Activated naive CD4-positive, alpha-beta T cell treated with anti-CD3 and anti-CD28 coated beads, Interleukin-2, amount 50 U/mL, for 16 hours (primary cell): ENCODE data around the gene MMP15.

ENCODE experiments used
- DNase-seq: peaks from one replicate; pipeline ENCODE4 v3.0.0-alpha.2; 2020

The MMP15 gene

GRCh38 chr16:58037365-58038057, 12.0 kb downstream of the MMP15 start:
- no peak for DNase-seq

- DNase-seq, result no peak
Measured at GRCh38 chr16:58038219-58038641, 12.7 kb downstream of the MMP15 start.

GRCh38 chr16:58039829-58040495, 14.4 kb downstream of the MMP15 start:
- no peak for DNase-seq

- no peak for DNase-seq
Measured at GRCh38 chr16:58040496-58040846, 14.9 kb downstream of the MMP15 start.

- no peak for DNase-seq
Measured at GRCh38 chr16:58040945-58041627, 15.5 kb downstream of the MMP15 start.

GRCh38 chr16:58041628-58041955, 16.0 kb downstream of the MMP15 start:
- no peak for DNase-seq

GRCh38 chr16:58042001-58042885, 16.7 kb downstream of the MMP15 start:
- DNase-seq, result no peak

- DNase-seq, result no peak
Measured at GRCh38 chr16:58042886-58043515, 17.4 kb downstream of the MMP15 start.

- DNase-seq, result no peak
Measured at GRCh38 chr16:58043571-58044155, 18.1 kb downstream of the MMP15 start.

GRCh38 chr16:58044266-58045019, 18.9 kb downstream of the MMP15 start:
- no peak for DNase-seq

- DNase-seq, result no peak
Measured at GRCh38 chr16:58045096-58045495, 19.5 kb downstream of the MMP15 start.

- DNase-seq, result no peak
Measured at GRCh38 chr16:58046054-58046881, 20.7 kb downstream of the MMP15 start.

GRCh38 chr16:58046936-58047335, 21.4 kb downstream of the MMP15 start:
- DNase-seq, result no peak

GRCh38 chr16:58047557-58048348, 22.2 kb downstream of the MMP15 start:
- no peak for DNase-seq

GRCh38 chr16:58048494-58049231, 23.1 kb downstream of the MMP15 start:
- no peak for DNase-seq

- no peak for DNase-seq
Measured at GRCh38 chr16:58049232-58050185, 24.0 kb downstream of the MMP15 start.

- DNase-seq, result no peak
Measured at GRCh38 chr16:58051296-58051695, 25.7 kb downstream of the MMP15 start.
